ENCODE measurements around the gene KLHL35. TPM values are rescaled to one million over a fixed set of nuclear protein-coding genes. Genes with fewer than 3 reads are reported as not detected.

KLHL35 gene
- total RNA-seq = 2.9 and 3.3 TPM in 2 replicates

GRCh38 chr11:75432911-75433321 lies at the start of gene KLHL35:
Gene KLHL35, minus strand, starts transcription at chr11:75433203. Its CDS starts 2,574 bp downstream, at chr11:75430629.

GRCh38 chr11:75399344-75400145 lies 33.5 kb downstream of the KLHL35 start, which contains the start of gene RPS3:
Gene RPS3, plus strand, starts transcription at chr11:75399518. Its CDS starts 30 bp downstream, at chr11:75399548.

Other genes with a start within 250 kb of the KLHL35 start
- gene TPBGL, start 192.4 kb downstream of the KLHL35 start, total RNA-seq = under 0.01 and 0.05 TPM in 2 replicates
- 3.3 and 5.8 TPM in 2 replicates for gene ARRB1, start 81.5 kb downstream of the KLHL35 start, total RNA-seq
- 1,278 and 1,672 TPM in 2 replicates for gene RPS3, start 33.7 kb downstream of the KLHL35 start, total RNA-seq
- 1.2 and 2.2 TPM in 2 replicates for gene GDPD5, start 92.7 kb upstream of the KLHL35 start, total RNA-seq
- 2,762 and 2,951 TPM in 2 replicates for gene SERPINH1, start 129.1 kb upstream of the KLHL35 start, total RNA-seq
- gene MAP6, start 235.8 kb upstream of the KLHL35 start, total RNA-seq = 0.59 and 0.69 TPM in 2 replicates